ENCODE measurements around the gene GYG2. TPM values are rescaled to one million over a fixed set of nuclear protein-coding genes. Genes with fewer than 3 reads are reported as not detected.

The GYG2 gene
- total RNA-seq, 3 donors from 2014 or later: 3.5 to 15.6 (median 3.7) TPM

- Histone ChIP-seq H3K9me3 (no peaks in the 10 kb centered on the region), H3K4me3 (no peak overlapping the region), H3K36me3 (ENCODE audit: low read depth) (no peaks in the 10 kb centered on the region), H3K4me1 (ENCODE audit: low read depth) (no peaks in the 10 kb centered on the region)
- DNase-seq (no peak), ATAC-seq (no peak)
- no peak for TF ChIP-seq CTCF (IDR thresholded peaks at IDR 0.05)
- intact Hi-C loops (cut with DNase I, micrococcal nuclease): no loop called here
These were observed 44.0 kb downstream of the GYG2 start for GRCh38 chrX:2872671-2873277.

GRCh38 chrX:2874222-2875135 lies 45.7 kb downstream of the GYG2 start:
- H3K9me3 ChIP-seq: no peaks in the 10 kb centered on the region
- no peaks in the 10 kb centered on the region for H3K36me3 ChIP-seq (ENCODE audit: low read depth)
- TF ChIP-seq CTCF (IDR thresholded peaks at IDR 0.05): no peak
- no peaks in the 10 kb centered on the region for H3K4me1 ChIP-seq (ENCODE audit: low read depth)
- intact Hi-C loops (cut with DNase I, micrococcal nuclease): no loop called here
- ATAC-seq (no peak), DNase-seq (no peak)
- H3K4me3 ChIP-seq: no peak overlapping the region

GRCh38 chrX:2875136-2875481 lies 46.4 kb downstream of the GYG2 start:
- TF ChIP-seq CTCF (IDR thresholded peaks at IDR 0.05): no peak
- Histone ChIP-seq H3K9me3 (no peaks in the 10 kb centered on the region), H3K36me3 (ENCODE audit: low read depth) (no peaks in the 10 kb centered on the region), H3K4me1 (ENCODE audit: low read depth) (no peaks in the 10 kb centered on the region), H3K4me3 (no peak overlapping the region)
- DNase-seq (no peak), ATAC-seq (no peak)
- intact Hi-C loops (cut with DNase I, micrococcal nuclease): no loop called here

- intact Hi-C loops (cut with DNase I, micrococcal nuclease): no loop called here
- no peaks in the 10 kb centered on the region for H3K9me3 ChIP-seq
- ATAC-seq (peak; percentile 65), DNase-seq (no peak)
- no peak for TF ChIP-seq CTCF (IDR thresholded peaks at IDR 0.05)
- no peaks in the 10 kb centered on the region for H3K36me3 ChIP-seq (ENCODE audit: low read depth)
- no peaks in the 10 kb centered on the region for H3K4me1 ChIP-seq (ENCODE audit: low read depth)
- no peak overlapping the region for H3K4me3 ChIP-seq
These were observed 47.2 kb downstream of the GYG2 start for GRCh38 chrX:2875798-2876399.

GRCh38 chrX:2878563-2878962 lies 49.8 kb downstream of the GYG2 start:
- Histone ChIP-seq H3K4me1 (ENCODE audit: low read depth) (no peaks in the 10 kb centered on the region), H3K4me3 (no peak overlapping the region), H3K36me3 (ENCODE audit: low read depth) (no peaks in the 10 kb centered on the region), H3K9me3 (no peaks in the 10 kb centered on the region)
- TF ChIP-seq CTCF (IDR thresholded peaks at IDR 0.05): no peak
- ATAC-seq: no peak
- intact Hi-C loops (cut with DNase I, micrococcal nuclease): no loop called here
- DNase-seq: no peak
